Activated CD8-positive, alpha-beta T cell treated with anti-CD3 and anti-CD28 coated beads, Interleukin-2, amount 10 ng/mL, durations not matched to agents 7 days and 5 days (primary cell): ENCODE measurements around the gene KRT7. TPM values are rescaled to one million over a fixed set of nuclear protein-coding genes. Genes with fewer than 3 reads are reported as not detected.
A peak's percentile ranks its signal among the peaks of the same experiment; 100 is the strongest.
"Not testable (repeated sequence)": the region's sequence is repeated elsewhere in the genome, so short reads cannot be mapped to it uniquely, and the experiment has no call there.

Experiments
- ATAC-seq: fragments of 150-1000 bp; cut with Tn5 transposase; one replicate; pipeline ENCODE4 v1.10.0; 2021; ENCODE audit warnings: moderate library complexity
- CTCF ChIA-PET: fragments of 350-600 bp; sonication (Branson Sonifier 250); formaldehyde crosslinking; loops from one replicate; lab custom pipeline; 2021; ENCODE audit warnings: antibody characterized with exemption; lab: Charles Lee
- POLR2A ChIA-PET: fragments of 350-600 bp; sonication (Branson Sonifier 250); formaldehyde crosslinking; loops from one replicate; lab custom pipeline; 2021; ENCODE audit warnings: antibody characterized with exemption; lab: Charles Lee
- DNase-seq: peaks from one replicate; pipeline ENCODE4 v3.0.0-alpha.2; 2020
- H3K27ac Mint-ChIP-seq: one replicate; pipeline ENCODE4 v1.8.0; 2021; ENCODE audit warnings: mild to moderate bottlenecking, mixed read lengths
- H3K27me3 Mint-ChIP-seq: one replicate; pipeline ENCODE4 v1.8.0; 2021; ENCODE audit warnings: low read depth, mixed read lengths
- H3K36me3 Mint-ChIP-seq: one replicate; pipeline ENCODE4 v1.8.0; 2021; ENCODE audit warnings: low read depth, mixed read lengths
- H3K4me1 Mint-ChIP-seq: one replicate; pipeline ENCODE4 v1.8.0; 2021; ENCODE audit warnings: low read depth, mixed read lengths
- H3K4me3 Mint-ChIP-seq: one replicate; pipeline ENCODE4 v1.8.0; 2021; ENCODE audit warnings: mild to moderate bottlenecking, mixed read lengths
- H3K9me3 Mint-ChIP-seq: one replicate; pipeline ENCODE4 v1.8.0; 2022; ENCODE audit warnings: mixed read lengths; ENCODE audit not compliant: insufficient read depth
- total RNA-seq, 2 experiments: library from RNA; stranded (reverse); gene quantifications; one replicate each; pipeline ENCODE4 v1.2.3, GENCODE V29; 2021

The KRT7 gene
- total RNA-seq, 2 experiments from 2014 or later: 14.4 to 14.7 TPM

DNA sequence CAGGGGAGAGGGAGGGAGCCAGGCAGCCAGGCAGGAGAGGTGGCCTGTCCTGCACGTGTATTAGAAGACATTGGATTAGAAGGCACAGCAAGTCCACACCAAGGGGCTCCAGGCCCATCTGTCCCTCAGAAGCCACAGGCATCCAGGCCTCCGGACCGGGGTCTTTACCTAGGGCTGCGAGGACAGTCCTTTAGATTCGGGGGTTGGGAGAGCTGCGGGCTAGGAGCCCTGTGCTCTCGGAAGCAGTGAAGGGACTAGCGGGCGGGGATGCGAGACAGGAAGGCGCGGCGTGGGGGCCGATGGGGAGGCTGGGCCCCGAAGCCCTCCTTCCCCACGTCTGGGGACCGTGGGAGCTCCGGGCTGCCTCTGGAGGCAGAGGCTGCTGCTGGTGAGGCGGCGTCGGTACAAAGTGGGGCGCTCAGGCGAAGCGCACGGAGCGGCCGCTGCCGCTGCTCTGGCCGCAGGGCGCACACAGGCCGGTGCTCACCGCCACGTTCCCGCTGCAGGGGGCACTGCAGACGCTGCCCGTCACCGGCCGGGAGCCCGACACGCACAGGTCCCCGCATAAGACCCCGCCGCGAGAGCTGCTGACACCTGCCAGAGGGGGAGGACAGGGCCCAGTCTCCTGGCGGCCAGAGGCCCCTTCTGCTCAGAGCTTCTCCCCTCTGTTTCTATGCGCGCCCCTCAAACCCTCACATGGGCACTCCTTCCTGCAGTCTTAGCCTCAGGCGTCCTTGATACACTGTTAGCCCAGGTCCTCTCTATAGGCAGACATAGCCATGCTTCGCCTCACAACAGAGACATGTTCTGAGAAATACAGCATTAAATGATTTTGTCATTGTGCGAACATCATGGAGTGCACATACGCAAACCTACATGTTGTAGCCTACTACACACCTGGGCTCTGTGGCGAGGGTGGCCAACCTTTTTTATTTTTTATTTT, 17.3 kb downstream of the KRT7 start:
- H3K27ac Mint-ChIP-seq: peak overlapping the region; percentile 77
- ChIA-PET CTCF (interaction anchor here (0.7 to 2.8 kb wide), 6 partner anchors 10 to 225 kb away, joined by 3 to 20 read pairs (median 10); no protein-coding TSS in a partner anchor), POLR2A (no interaction called here)
- no peak overlapping the region for H3K4me3 Mint-ChIP-seq
- peaks cover 16% of the 10 kb centered on the region for H3K27me3 Mint-ChIP-seq
- no peaks in the 10 kb centered on the region for H3K9me3 Mint-ChIP-seq
- no peak for ATAC-seq
- H3K4me1 Mint-ChIP-seq: peaks cover 92% of the 10 kb centered on the region
- peaks cover 25% of the 10 kb centered on the region for H3K36me3 Mint-ChIP-seq
- DNase-seq: no peak

DNA sequence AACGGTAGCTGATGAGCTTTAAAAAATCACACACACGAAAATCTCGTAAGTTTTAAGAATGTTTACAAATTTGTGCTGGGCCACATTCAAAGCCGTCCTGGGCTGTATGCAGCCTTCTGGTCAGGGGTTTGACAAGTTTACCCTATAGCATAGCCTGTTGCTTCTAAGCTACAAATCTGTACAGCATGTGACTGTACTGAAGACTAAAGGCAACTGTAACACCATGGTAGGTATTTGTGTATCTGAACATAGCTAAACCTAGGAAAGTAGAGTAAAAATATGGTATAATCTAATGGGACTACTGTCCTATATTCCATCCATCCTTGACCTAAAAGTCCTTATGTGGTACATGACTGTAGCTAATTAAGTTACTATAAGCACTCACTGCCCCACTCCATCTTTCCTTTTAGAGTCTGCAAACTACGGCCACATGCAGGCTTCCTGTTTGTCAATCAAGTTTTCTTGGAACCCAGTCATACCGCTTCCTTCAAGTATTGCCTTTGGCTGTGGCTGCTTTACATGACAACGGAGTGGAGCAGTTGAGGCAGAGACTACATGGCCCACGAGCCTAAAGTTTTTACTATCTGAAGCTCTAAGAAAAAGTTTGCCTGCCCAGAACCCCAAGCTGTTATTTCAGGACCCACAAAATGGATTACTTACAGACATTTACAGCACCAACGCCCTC, 18.5 kb downstream of the KRT7 start:
- Mint-ChIP-seq H3K9me3 (no peaks in the 10 kb centered on the region), H3K36me3 (peaks cover 25% of the 10 kb centered on the region), H3K4me1 (peaks cover 80% of the 10 kb centered on the region), H3K27me3 (peaks cover 26% of the 10 kb centered on the region), H3K27ac (peak overlapping the region; percentile 99), H3K4me3 (peak overlapping the region; percentile 51)
- CTCF ChIA-PET: interaction anchor here (0.7 to 2.8 kb wide), 11 partner anchors 8 to 226 kb away, joined by 3 to 20 read pairs (median 7); no protein-coding TSS in a partner anchor
- peak; percentile 65 for DNase-seq
- ATAC-seq: peak; percentile 77
- POLR2A ChIA-PET: interaction anchor here (0.7 to 1.1 kb wide), 3 partner anchors 7 to 30 kb away, joined by 3 read pairs; no protein-coding TSS in a partner anchor

DNA sequence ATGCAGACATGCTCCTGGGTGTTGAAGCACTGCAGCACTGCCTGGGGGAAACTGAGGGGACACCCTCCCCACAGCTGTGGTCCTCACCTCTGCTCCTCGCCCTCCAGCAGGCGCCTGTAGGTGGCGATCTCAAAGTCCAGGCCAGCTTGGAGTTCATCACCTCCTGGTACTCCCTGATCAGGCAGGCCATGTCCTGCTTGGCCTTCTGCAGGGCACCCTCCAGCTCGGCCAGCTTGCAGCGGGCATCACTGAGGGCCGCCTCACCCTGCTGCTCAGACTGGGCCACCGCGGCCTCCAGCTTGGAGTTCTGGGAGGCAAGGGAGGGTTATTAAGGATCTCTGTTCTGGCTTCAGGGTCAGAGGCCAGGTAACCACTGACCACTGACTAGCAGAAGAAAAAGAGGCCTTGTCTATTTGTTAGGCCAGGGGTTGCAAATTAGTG, 19.2 kb downstream of the KRT7 start:
- Mint-ChIP-seq H3K27ac (peak overlapping the region; percentile 99), H3K36me3 (peaks cover 25% of the 10 kb centered on the region), H3K27me3 (peaks cover 30% of the 10 kb centered on the region), H3K4me3 (peak overlapping the region; percentile 51), H3K4me1 (peaks cover 76% of the 10 kb centered on the region)
- not testable (repeated sequence) for ATAC-seq, H3K9me3 Mint-ChIP-seq, DNase-seq
- POLR2A ChIA-PET: interaction anchor here (0.7 to 1.1 kb wide), 3 partner anchors 8 to 30 kb away, joined by 3 read pairs; no protein-coding TSS in a partner anchor
- CTCF ChIA-PET: interaction anchor here (0.9 to 2.8 kb wide), 9 partner anchors 8 to 227 kb away, joined by 3 to 20 read pairs (median 8); no protein-coding TSS in a partner anchor

DNA sequence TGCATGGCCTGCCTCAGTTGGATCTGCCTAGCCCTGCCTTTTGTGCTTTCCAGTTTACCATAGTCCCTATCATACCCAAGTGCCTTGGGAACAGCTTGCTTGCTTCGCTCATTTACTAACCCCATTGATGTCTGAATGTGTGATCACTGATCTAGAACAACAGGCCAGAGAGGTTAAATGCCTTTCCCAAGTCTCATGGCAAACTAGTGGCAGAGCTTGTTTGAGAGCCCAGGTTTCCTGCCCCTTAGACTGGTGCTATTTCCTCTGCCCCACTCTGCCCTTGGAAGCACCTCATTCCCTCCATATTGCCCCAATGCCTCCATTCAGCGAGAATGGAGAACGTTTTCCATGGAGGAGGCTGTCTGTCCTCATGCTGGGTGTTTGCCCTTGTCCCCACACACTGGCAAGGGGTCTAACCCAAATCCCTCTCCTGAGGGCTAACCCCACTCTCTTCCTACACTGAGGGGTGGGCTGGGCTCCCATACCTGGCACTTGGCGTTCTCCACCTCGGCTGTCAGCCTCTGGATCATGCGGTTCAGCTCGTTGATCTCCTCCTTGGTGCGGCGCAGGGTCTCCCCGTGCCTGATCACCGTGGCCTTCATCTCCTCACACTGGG, 19.8 kb downstream of the KRT7 start:
- Mint-ChIP-seq H3K4me1 (peaks cover 70% of the 10 kb centered on the region), H3K27ac (peak overlapping the region; percentile 99), H3K9me3 (no peaks in the 10 kb centered on the region), H3K36me3 (peaks cover 25% of the 10 kb centered on the region), H3K4me3 (no peak overlapping the region), H3K27me3 (peaks cover 30% of the 10 kb centered on the region)
- POLR2A ChIA-PET: interaction anchor here (1.1 kb wide), 1 partner anchor 9 kb away, joined by 3 read pairs; no protein-coding TSS in a partner anchor
- no peak for ATAC-seq
- CTCF ChIA-PET: interaction anchor here (1.3 to 2.8 kb wide), 6 partner anchors 9 to 130 kb away, joined by 3 to 20 read pairs (median 4); no protein-coding TSS in a partner anchor
- DNase-seq: no peak

DNA sequence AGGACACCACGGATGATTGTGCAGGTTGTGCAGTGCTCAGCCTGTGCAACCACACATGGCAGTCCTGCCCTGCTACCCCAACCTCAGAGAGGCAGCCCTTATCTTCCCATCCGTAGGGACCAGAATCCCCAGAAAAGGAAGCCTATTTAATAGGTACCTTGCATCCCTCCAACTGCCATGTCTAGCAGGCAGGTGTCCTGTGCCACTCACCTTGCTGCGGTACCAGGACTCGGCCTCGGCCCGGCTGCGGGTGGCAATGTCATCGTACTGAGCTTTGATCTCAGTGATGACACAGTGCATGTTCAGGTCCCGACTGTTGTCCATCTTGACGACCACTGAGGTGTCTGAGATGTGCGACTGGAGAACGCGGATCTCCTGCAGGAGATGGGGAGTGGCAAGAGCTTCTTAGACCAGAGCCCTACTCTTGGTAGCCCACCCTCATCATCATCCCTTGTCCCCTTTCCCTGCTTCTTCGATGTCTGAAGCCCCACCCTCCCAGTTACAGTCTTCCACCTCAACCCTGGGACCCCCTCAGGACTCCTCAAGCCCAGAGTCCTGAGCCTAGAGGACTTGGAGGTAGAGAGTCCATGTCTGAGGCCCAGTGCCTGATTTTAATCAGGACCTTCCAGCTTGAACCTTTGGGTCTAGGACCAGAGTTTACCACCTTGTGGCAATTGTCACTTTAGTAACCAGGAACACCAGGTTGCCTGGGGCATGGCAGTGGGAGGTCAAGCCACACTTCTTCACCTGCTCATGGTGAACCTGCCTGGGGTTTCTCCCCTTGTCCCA, 20.5 kb downstream of the KRT7 start:
- peaks cover 33% of the 10 kb centered on the region for H3K27me3 Mint-ChIP-seq
- no peak overlapping the region for H3K4me3 Mint-ChIP-seq
- ChIA-PET CTCF (interaction anchor here (1.0 to 2.8 kb wide), 5 partner anchors 10 to 40 kb away, joined by 3 to 20 read pairs (median 4); no protein-coding TSS in a partner anchor), POLR2A (no interaction called here)
- H3K4me1 Mint-ChIP-seq: peaks cover 68% of the 10 kb centered on the region
- H3K27ac Mint-ChIP-seq: peak overlapping the region; percentile 99
- no peaks in the 10 kb centered on the region for H3K9me3 Mint-ChIP-seq
- DNase-seq (no peak), ATAC-seq (no peak)
- H3K36me3 Mint-ChIP-seq: peaks cover 25% of the 10 kb centered on the region

DNA sequence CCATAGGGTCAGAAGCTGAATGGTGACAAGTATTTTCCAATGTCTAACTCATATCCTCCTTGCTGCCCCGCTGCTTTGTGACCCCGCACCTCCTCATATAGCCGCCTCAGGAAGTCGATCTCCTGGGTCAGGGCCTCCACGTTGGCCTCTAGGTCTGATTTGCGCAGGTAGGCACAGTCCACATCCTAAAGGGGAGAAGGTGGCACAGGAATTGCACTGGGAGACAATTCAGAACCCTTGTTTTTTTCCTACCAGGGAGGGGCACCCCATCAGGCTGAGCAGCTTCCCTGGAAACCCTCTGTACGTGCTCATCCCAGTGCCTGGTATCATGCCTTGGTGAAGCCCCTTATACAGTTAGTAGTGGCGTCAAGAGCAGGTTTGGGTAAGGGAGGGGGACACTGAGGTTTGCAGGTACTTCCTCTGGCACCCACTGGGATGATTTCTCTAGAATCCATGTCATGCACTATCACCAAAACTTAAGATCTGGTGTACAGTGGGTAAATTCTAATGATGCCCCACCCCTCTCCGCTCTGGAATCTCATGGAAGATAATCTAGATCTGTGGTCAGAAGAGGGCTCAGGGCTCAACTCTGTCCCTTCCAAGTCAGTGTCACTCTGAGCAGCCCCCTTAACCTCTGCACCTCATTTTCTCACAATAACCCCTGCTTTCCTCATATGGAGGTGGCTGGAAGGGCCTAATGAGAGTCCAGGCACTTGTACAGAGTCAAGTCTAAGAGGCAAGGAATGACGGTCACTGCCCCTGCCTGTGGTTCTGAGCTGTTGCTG, 21.3 kb downstream of the KRT7 start:
- POLR2A ChIA-PET: no interaction called here
- H3K4me3 Mint-ChIP-seq: no peak overlapping the region
- H3K9me3 Mint-ChIP-seq: no peaks in the 10 kb centered on the region
- H3K27ac Mint-ChIP-seq: peak overlapping the region; percentile 57
- CTCF ChIA-PET: interaction anchor here (0.9 to 1.7 kb wide), 4 partner anchors 9 to 39 kb away, joined by 3 to 4 read pairs (median 3); no protein-coding TSS in a partner anchor
- H3K36me3 Mint-ChIP-seq: peaks cover 25% of the 10 kb centered on the region
- ATAC-seq (no peak), DNase-seq (no peak)
- peaks cover 38% of the 10 kb centered on the region for H3K27me3 Mint-ChIP-seq
- peaks cover 68% of the 10 kb centered on the region for H3K4me1 Mint-ChIP-seq

DNA sequence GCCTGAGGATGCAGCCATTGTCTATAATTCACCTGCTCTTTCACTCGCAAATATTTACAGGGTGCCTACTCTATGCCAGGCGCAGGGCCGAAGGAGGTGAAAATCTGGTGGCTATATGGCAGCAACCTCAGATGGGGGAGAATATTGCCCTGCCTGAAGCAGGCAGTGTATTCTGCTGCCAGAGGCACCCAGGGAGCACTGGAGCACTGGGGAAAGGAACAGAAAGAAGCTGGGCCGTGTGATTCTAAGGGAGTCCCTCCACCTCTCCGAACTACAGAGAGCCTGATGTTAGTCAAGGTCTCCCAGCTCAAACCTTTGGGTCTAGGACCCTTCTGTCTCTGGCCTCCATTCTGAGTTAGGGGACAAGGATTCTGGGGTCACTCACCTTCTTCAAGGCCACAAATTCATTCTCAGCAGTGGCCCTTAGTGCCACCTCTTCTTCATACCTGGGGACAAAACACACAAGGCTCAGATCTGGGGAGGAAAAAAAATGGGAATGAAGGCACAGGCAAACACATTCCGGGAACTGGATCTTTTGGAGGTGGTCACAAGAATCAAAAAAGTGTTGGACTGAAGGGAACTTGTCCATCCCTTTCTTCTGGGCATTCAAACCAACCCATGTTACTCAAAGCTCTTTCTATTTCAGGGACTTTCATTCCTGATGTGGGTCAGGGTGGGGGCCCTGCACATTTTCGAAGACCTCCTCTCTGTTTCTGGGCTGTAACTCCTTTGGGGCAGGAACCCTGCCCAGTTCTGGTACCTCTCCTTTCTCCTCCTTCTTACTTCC, 22.1 kb downstream of the KRT7 start:
- no peak for DNase-seq
- Mint-ChIP-seq H3K4me3 (no peak overlapping the region), H3K27me3 (peaks cover 33% of the 10 kb centered on the region), H3K9me3 (no peaks in the 10 kb centered on the region), H3K36me3 (peaks cover 18% of the 10 kb centered on the region), H3K27ac (peak overlapping the region; percentile 60), H3K4me1 (peaks cover 68% of the 10 kb centered on the region)
- no peak for ATAC-seq
- ChIA-PET POLR2A (no interaction called here), CTCF (interaction anchor here (0.9 to 2.2 kb wide), 5 partner anchors 9 to 39 kb away, joined by 3 to 13 read pairs (median 3); no protein-coding TSS in a partner anchor)

DNA sequence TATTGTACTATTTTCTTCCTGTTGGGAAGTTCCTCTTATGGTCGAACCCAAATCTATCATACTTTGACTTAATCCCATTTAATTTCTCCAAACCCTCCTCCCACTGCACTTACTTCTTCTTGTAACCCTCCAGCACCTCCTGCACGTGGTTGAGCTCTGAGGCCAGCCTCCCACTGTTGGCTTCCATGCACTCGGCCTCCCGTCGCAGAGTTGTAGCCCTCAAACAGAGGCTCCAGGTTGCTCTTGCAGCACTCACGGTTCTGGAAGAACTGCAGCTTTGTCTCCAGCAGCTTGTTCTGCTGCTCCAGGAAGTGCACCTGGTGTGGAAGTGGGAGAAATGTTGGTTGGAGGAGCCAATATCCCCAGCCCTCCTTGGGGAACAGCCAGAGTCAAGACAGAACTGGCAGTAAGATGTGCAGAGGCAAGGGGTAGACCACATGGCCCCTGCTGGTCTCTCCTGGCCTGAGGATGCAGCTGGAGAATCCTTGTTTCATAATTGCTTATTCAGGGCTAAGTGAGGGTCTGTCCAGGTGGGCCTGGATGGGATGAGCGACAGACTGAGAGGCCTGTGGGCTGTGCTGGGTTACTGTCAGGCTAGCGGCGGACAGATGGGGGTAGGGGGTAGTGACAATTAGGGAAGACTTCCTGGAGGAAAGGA, 23.0 kb downstream of the KRT7 start:
- Mint-ChIP-seq H3K27ac (no peak overlapping the region), H3K4me1 (peaks cover 71% of the 10 kb centered on the region), H3K9me3 (no peaks in the 10 kb centered on the region)

DNA sequence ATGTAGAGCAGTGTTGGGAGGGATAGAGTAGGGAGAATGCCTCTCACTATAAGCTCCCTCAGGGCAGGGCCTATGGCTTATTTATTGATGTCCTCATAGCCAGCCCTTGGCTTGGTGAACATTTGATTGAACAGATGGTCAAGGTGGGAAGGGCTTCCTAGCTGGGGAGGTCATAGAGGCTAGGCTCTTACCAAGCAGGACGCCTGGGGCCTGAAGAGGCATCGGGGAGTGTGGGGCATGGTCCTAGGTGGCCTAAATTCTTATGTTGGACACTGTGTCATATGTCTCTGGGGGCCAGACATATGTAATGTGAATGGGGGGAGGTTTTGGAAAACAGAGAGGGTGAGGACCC, 23.5 kb downstream of the KRT7 start:
- peaks cover 71% of the 10 kb centered on the region for H3K4me1 Mint-ChIP-seq
- H3K36me3 Mint-ChIP-seq: peaks cover 14% of the 10 kb centered on the region
- ChIA-PET POLR2A (no interaction called here), CTCF (interaction anchor here (1.0 to 2.2 kb wide), 3 partner anchors 8 to 23 kb away, joined by 3 to 13 read pairs (median 5); no protein-coding TSS in a partner anchor)
- H3K9me3 Mint-ChIP-seq: no peaks in the 10 kb centered on the region
- no peak for ATAC-seq
- peaks cover 36% of the 10 kb centered on the region for H3K27me3 Mint-ChIP-seq
- H3K27ac Mint-ChIP-seq: no peak overlapping the region
- DNase-seq: no peak
- no peak overlapping the region for H3K4me3 Mint-ChIP-seq

More for the DNA sequence above, 23.0 kb downstream of the KRT7 start:
- ATAC-seq: no peak
- Mint-ChIP-seq H3K27me3 (peaks cover 33% of the 10 kb centered on the region), H3K4me3 (no peak overlapping the region), H3K36me3 (peaks cover 16% of the 10 kb centered on the region)
- no peak for DNase-seq
- CTCF ChIA-PET: interaction anchor here (1.0 to 2.2 kb wide), 3 partner anchors 8 to 23 kb away, joined by 3 to 13 read pairs (median 5); no protein-coding TSS in a partner anchor
- POLR2A ChIA-PET: no interaction called here
